Naive B cell (primary cell): ENCODE results near the gene CLEC18A. TPM values are rescaled to one million over a fixed set of nuclear protein-coding genes. Genes with fewer than 3 reads are reported as not detected.
A peak's percentile ranks its signal among the peaks of the same experiment; 100 is the strongest.
"Not testable (repeated sequence)": the region's sequence is repeated elsewhere in the genome, so short reads cannot be mapped to it uniquely, and the experiment has no call there.

Experiments used
- ATAC-seq, 2 donors: fragments of 150-1000 bp; cut with Tn5 transposase; 2 replicates each; pipeline ENCODE4 v1.10.0; 2021; ENCODE audit warnings: low read depth in 2 of 2, mild to moderate bottlenecking in 2 of 2, moderate library complexity in 2 of 2
- DNase-seq: peaks from one replicate; pipeline ENCODE4 v3.0.0; 2022
- H3K27ac Mint-ChIP-seq, 6 donors: one replicate each; pipeline ENCODE4 v1.8.0; 2020 to 2022; ENCODE audit warnings: mild to moderate bottlenecking in 6 of 6, mixed read lengths in 6 of 6, moderate library complexity in 5 of 6, inconsistent platforms in 2 of 6
- H3K27me3 Mint-ChIP-seq, 3 donors: one replicate each; pipeline ENCODE4 v1.8.0; 2021 to 2022; ENCODE audit warnings: mixed read lengths in 3 of 3, mild to moderate bottlenecking in 1 of 3
- H3K36me3 Mint-ChIP-seq, 2 donors: one replicate each; pipeline ENCODE4 v1.8.0; 2020 to 2022; ENCODE audit warnings: mixed read lengths in 2 of 2, inconsistent platforms in 1 of 2, mild to moderate bottlenecking in 1 of 2
- H3K4me1 Mint-ChIP-seq, 3 donors: one replicate each; pipeline ENCODE4 v1.8.0; 2020 to 2022; ENCODE audit warnings: mixed read lengths in 3 of 3, inconsistent platforms in 1 of 3, mild to moderate bottlenecking in 1 of 3, moderate library complexity in 1 of 3
- H3K4me3 Mint-ChIP-seq, 8 donors: one replicate each; pipeline ENCODE4 v1.8.0; 2020 to 2022; ENCODE audit warnings: mild to moderate bottlenecking in 8 of 8, mixed read lengths in 8 of 8, moderate library complexity in 8 of 8, inconsistent platforms in 2 of 8
- H3K9me3 Mint-ChIP-seq, 7 donors: one replicate each; pipeline ENCODE4 v1.8.0; 2020 to 2022; ENCODE audit warnings: mixed read lengths in 7 of 7, mild to moderate bottlenecking in 5 of 7, inconsistent platforms in 2 of 7, moderate library complexity in 1 of 7
- polyA plus RNA-seq, 6 donors: library from polyadenylated mRNA; unstranded; fragments of 300-500 nt; fragmentation: Illumina TruSeq; gene quantifications; one replicate each; pipeline ENCODE4 v1.2.3, GENCODE V29; 2021; ENCODE audit warnings: low read depth in 6 of 6

CLEC18A gene
- polyA plus RNA-seq, 6 donors from 2014 or later: 0.09 to 0.69 (median 0.39) TPM; not detected in 3

GRCh38 chr16:69985196-69985595, 34.1 kb downstream of the CLEC18A start:
- not testable (repeated sequence) for H3K4me1 Mint-ChIP-seq, H3K36me3 Mint-ChIP-seq, H3K27ac Mint-ChIP-seq, H3K4me3 Mint-ChIP-seq, H3K27me3 Mint-ChIP-seq, ATAC-seq, H3K9me3 Mint-ChIP-seq, DNase-seq

GRCh38 chr16:69997956-69998355, 46.8 kb downstream of the CLEC18A start:
- H3K4me1 Mint-ChIP-seq, H3K27me3 Mint-ChIP-seq, H3K9me3 Mint-ChIP-seq, DNase-seq, H3K4me3 Mint-ChIP-seq, H3K36me3 Mint-ChIP-seq, ATAC-seq: not testable (repeated sequence)
- peak overlapping the region in 1 of 6 donors; percentile 23 for H3K27ac Mint-ChIP-seq

- ATAC-seq, H3K36me3 Mint-ChIP-seq, DNase-seq, H3K27me3 Mint-ChIP-seq, H3K9me3 Mint-ChIP-seq, H3K4me1 Mint-ChIP-seq, H3K4me3 Mint-ChIP-seq: not testable (repeated sequence)
- peak overlapping the region in 1 of 6 donors; percentile 6 for H3K27ac Mint-ChIP-seq
These were observed 48.7 kb downstream of the CLEC18A start for GRCh38 chr16:69999801-70000200.

- not testable (repeated sequence) for H3K27ac Mint-ChIP-seq, H3K9me3 Mint-ChIP-seq, ATAC-seq, H3K27me3 Mint-ChIP-seq, DNase-seq, H3K36me3 Mint-ChIP-seq, H3K4me3 Mint-ChIP-seq, H3K4me1 Mint-ChIP-seq
These were observed 52.4 kb downstream of the CLEC18A start for GRCh38 chr16:70003511-70003910.

GRCh38 chr16:70008604-70009003, 57.5 kb downstream of the CLEC18A start:
- H3K9me3 Mint-ChIP-seq, H3K4me1 Mint-ChIP-seq, H3K4me3 Mint-ChIP-seq, DNase-seq, H3K27ac Mint-ChIP-seq, H3K27me3 Mint-ChIP-seq, H3K36me3 Mint-ChIP-seq, ATAC-seq: not testable (repeated sequence)

- H3K27me3 Mint-ChIP-seq, ATAC-seq, H3K4me1 Mint-ChIP-seq, H3K4me3 Mint-ChIP-seq, H3K9me3 Mint-ChIP-seq, DNase-seq, H3K27ac Mint-ChIP-seq: not testable (repeated sequence)
- H3K36me3 Mint-ChIP-seq: peaks cover 7 to 13% of the 10 kb centered on the region in 2 donors
These were observed 59.5 kb downstream of the CLEC18A start for GRCh38 chr16:70010615-70011014.

- H3K36me3 Mint-ChIP-seq: peaks cover 10 to 18% of the 10 kb centered on the region in 2 donors
- ATAC-seq, H3K27me3 Mint-ChIP-seq, DNase-seq, H3K4me1 Mint-ChIP-seq, H3K27ac Mint-ChIP-seq, H3K9me3 Mint-ChIP-seq, H3K4me3 Mint-ChIP-seq: not testable (repeated sequence)
These were observed 60.0 kb downstream of the CLEC18A start for GRCh38 chr16:70011120-70011519.

GRCh38 chr16:70012354-70012753, 61.2 kb downstream of the CLEC18A start:
- DNase-seq, H3K4me1 Mint-ChIP-seq, H3K4me3 Mint-ChIP-seq, H3K9me3 Mint-ChIP-seq, ATAC-seq, H3K27me3 Mint-ChIP-seq: not testable (repeated sequence)
- Mint-ChIP-seq H3K36me3 (peaks cover 10 to 18% of the 10 kb centered on the region in 2 donors), H3K27ac (peak overlapping the region in 1 of 6 donors; percentile 65)

- Mint-ChIP-seq H3K36me3 (peaks cover 10 to 18% of the 10 kb centered on the region in 2 donors), H3K27ac (peak overlapping the region in 1 of 6 donors; percentile 65)
- not testable (repeated sequence) for ATAC-seq, H3K4me1 Mint-ChIP-seq, H3K4me3 Mint-ChIP-seq, H3K27me3 Mint-ChIP-seq, DNase-seq, H3K9me3 Mint-ChIP-seq
These were observed 61.8 kb downstream of the CLEC18A start for GRCh38 chr16:70012951-70013350.

Other genes with a start within 250 kb of the CLEC18A start
- 1 to 10 TPM; 1.3 to 5.7 (median 3.2) TPM for gene NQO1, start 224.8 kb upstream of the CLEC18A start, polyA plus RNA-seq
- 10 to 100 TPM; 11.4 to 50.7 (median 45.0) TPM for gene NOB1, start 196.4 kb upstream of the CLEC18A start, polyA plus RNA-seq
- 10 to 100 TPM; 26.3 to 59.7 (median 39.3) TPM for gene WWP2, start 189.0 kb upstream of the CLEC18A start, polyA plus RNA-seq
- gene PDPR, start 163.0 kb downstream of the CLEC18A start, polyA plus RNA-seq: 10 to 100 TPM in 1 of 6 donors, 1 to 10 TPM in 5; 2.3 to 16.4 (median 7.0) TPM
- not detected for gene CLEC18C, start 222.5 kb downstream of the CLEC18A start, polyA plus RNA-seq